Urothelium cell line (cell line): ENCODE results near the gene PTPMT1.
A peak's percentile ranks its signal among the peaks of the same experiment; 100 is the strongest.
"Not testable (repeated sequence)": the region's sequence is repeated elsewhere in the genome, so short reads cannot be mapped to it uniquely, and the experiment has no call there.

Source experiments
- DNase-seq: peaks from one replicate; pipeline ENCODE4 v3.0.0; 2011; ENCODE audit warnings: low spot score, mixed read lengths
- FAIRE-seq: peaks from 2 replicates; lab custom pipeline; 2011; peaks lifted over from hg19 to GRCh38; lab: Jason Lieb, UNC

Gene PTPMT1

DNA sequence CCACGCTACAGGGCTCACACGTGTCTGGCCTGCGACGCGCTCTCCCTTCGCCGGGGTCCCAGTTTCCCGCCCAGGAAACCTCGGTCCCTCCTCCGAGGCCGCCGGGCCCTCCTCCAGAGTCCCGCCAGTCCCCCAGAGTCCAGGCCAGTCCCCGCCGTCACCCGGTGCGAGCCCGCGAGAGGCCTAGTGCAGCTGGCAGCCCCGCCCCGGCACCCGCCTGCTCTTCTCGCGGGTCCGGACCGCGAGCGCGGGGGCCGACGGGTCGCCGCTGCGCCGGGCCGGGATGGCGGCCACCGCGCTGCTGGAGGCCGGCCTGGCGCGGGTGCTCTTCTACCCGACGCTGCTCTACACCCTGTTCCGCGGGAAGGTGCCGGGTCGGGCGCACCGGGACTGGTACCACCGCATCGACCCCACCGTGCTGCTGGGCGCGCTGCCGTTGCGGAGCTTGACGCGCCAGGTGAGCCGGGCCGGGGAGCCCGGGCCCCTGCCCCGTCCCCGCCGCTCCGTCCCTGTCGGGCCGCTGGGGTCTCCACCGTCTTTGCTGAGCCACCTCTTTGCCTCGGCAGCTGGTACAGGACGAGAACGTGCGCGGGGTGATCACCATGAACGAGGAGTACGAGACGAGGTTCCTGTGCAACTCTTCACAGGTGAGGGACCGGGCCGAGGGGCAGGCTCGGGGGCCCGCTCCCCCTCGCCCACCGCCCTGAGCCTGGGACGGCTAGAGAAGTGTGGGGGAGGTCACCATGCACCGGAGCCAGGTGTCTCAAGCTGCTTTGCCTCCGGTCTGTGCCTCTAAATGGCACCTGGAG is at the start of gene PTPMT1:
TSS of gene PTPMT1 (plus strand) at position 260 of the 809 bp plus-strand sequence. CDS start at position 284, 24 bp downstream.
- DNase-seq, result peak; percentile 87
- no peak for FAIRE-seq

- DNase-seq, result no peak
Measured at GRCh38 chr11:47516155-47516554, 49.2 kb upstream of the PTPMT1 start.

DNA sequence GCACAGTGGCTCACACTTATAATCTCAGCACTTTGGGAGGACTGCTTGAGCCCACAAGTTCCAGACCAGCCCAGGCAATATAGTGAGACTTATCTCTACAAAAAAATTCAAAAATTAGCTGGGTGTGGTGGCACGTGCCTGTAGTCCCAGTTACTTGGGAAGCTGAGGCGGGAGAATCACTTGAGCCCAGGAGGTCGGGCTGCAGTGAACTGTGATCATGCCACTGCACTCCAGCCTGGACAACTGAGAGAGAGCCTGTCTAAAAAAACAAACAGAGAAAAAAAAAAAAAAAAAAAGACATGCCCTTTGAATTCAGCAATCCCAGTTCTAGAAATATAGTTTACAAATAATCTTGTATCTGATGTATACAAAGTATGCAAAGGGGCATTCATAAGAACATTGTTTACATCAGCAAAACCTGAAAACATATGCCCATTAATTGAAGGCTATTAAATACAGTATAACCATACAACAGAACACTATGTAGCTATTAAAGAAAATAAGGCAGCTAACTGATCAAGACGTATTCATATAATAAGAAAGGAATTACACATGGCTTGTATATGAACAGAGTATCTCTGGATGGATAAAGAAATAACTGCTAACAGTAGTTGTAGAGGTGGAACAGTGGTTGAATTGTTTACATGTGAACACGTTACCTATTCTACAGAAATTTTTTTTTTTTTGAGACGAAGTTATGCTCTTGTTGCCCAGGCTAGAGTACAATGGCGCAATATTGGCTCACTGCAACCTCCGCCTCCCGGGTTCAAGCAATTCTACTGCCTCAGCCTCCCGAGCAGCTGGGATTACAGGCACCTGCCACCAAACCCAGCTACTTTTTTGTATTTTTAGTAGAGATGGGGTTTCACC is 48.2 kb upstream of the PTPMT1 start:
- no peak for FAIRE-seq
- no peak for DNase-seq

More at GRCh38 chr11:47516155-47516554, 49.2 kb upstream of the PTPMT1 start:
- no peak for FAIRE-seq

DNA sequence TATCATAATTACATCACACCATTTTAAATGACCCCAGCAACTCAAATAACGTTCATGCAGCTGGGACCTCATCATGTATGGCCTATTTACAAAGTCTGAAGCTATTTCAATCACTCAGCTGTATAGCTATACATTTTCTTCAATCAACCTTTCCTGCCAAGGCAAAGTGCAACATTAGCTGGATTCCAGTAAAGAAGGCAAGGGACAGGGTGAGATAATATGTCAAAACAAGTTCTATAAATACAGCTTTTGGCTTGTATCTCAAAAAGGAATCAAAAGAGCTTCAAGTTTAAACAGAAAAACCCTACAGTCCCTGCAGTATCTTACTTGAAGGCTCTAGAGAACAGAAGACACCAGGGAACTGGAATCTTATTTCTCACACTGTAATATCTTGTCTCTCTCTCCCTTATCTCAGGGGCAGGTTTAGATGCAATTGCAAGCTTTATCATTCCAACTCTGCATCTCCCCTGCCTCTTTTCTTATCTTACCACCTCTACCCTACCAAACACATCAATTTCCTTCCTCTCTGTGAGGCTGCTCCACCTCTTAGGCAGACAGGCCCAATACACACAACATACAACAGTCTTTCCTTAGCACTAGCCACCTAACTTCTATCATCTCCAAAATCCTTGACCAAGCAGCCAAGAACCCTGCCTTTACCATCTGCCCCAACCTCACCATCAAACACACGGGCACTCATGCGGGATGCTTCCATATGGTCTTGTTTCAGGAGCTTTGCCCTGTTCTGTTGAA is 47.0 kb upstream of the PTPMT1 start:
- DNase-seq, result no peak
- no peak for FAIRE-seq

DNA sequence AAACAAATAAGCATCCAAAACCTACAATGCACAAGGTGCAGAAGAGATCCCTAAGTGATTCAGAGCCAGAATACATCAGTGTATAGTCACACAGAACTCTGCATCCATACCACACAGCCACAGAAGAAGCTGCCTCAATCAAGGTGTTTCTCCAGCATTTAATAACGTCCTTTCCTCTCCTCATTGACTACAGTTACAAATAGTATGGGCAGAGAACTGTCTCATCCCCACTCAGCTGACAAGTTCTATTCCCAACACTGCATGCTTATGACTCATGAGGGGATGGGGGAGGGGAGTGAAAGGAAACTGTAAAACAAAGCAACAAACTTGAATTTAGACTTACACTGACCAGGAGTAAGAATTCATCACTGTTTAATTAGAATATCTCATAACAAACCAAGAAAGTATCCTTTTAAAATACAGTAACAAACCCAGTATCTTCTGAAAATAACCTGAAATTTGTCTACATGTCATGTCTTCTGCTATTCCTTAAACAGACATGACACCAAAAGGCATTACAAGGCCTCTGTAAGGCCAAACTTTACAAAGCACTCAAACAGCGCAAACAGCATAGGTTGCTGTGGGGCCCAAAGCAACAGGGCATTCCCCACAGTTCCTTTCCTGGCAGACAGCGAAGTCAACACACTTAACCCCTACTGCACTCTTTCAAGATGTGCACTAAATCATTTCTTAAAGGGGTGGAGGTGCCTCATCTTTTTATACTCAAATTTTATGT is 41.7 kb upstream of the PTPMT1 start:
- FAIRE-seq (no peak), DNase-seq (peak; percentile 78)

GRCh38 chr11:47524291-47524874 is 41.0 kb upstream of the PTPMT1 start:
- DNase-seq (no peak), FAIRE-seq (no peak)

GRCh38 chr11:47526032-47526431 is 39.4 kb upstream of the PTPMT1 start:
- FAIRE-seq, DNase-seq: not testable (repeated sequence)

GRCh38 chr11:47527186-47527585 is 38.2 kb upstream of the PTPMT1 start:
- DNase-seq (no peak), FAIRE-seq (no peak)

- DNase-seq, result no peak
Measured at GRCh38 chr11:47529951-47530350, 35.4 kb upstream of the PTPMT1 start.

GRCh38 chr11:47530721-47531120 is 34.7 kb upstream of the PTPMT1 start:
- FAIRE-seq, DNase-seq: not testable (repeated sequence)

More at GRCh38 chr11:47529951-47530350, 35.4 kb upstream of the PTPMT1 start:
- FAIRE-seq, result no peak

DNA sequence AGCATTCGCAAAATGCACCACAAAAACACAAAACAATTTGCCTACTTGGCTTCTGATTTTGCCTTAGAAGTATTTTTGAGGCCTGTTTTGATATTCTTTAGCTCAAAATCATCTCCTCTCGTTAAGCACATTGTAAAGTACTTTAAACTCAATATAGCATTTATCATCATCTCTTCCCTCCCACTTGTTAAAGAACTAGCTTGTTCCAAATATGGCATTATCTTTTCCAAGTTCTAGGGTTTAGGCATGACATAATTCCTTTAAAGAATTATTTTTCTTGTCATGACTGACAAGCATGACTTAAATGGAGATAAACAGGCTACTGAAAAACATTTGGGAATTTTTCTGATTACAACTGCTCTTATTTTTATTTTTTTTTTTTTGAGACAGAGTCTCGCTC is 33.7 kb upstream of the PTPMT1 start:
- no peak for DNase-seq
- no peak for FAIRE-seq

DNA sequence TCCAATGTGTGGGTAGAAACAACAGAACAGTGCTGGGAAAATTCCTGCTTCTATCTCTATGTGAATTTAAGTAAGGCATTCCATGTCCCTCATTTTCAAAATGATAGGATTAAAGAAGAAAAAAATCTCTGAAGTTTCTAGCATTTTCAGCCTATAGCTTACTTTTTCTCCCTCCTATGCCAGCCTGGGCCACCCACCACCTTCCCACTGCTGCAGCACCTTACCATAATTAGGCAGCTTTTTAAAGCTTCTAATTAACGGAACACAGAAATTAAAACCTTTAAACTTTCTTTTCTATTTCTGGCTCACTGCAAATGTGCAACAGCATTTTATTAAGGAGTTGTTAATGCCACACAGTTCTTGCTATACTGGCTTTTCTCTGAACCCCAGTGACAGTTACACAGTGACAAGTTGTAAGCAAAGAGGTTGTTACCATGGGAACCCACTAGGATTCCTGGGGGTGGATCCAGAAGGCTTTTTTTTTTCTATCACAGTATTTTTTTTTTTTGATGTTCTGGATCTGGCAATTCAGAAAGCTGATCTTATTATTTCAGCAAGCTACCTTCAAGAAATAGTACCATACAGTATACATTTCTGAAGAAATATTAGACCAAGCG is 32.7 kb upstream of the PTPMT1 start:
- FAIRE-seq (no peak), DNase-seq (no peak)

DNA sequence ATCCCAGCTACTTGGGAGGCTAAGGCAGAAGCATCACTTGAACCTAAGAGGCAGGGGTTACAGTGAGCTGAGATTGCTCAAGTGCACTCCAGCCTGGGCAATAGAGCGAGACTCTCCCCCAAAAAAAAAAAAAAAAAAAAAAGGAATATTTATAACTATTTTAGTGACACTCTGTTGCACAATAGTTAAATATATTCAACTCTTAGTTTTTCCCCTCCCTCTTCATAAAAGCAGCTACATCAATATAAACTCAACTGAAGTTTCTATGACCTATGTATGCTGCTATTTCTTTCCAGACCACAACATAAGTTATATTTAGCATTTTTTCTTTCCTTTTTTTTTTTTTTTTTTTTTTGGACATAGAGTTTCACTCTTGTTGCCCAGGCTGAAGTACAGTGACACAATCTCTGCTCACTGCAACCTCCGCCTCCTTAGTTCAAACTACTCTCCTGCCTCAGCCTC is 31.7 kb upstream of the PTPMT1 start:
- no peak for FAIRE-seq
- DNase-seq, result no peak

- DNase-seq (no peak), FAIRE-seq (no peak)
Measured at GRCh38 chr11:47534704-47535251, 30.6 kb upstream of the PTPMT1 start.

DNA sequence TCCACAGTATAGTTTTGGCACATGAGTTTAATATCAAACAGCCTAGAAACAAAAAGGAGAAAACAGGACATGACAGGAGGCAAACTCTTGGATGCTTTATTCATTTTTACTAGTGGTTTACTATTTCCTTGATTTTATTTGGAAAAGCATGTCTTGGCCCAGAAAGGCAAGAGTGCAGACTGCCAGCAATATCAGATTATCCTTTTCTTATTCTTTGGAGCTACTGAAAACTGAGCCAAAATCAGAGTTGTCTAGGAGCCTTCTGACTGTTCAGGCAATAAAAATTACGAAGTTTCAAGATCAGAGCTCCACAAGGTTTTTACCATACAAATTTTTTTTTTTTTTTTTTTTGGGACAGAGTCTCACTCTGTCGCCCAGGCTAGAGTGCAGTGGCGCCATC is 28.5 kb upstream of the PTPMT1 start:
- FAIRE-seq (no peak), DNase-seq (no peak)

DNA sequence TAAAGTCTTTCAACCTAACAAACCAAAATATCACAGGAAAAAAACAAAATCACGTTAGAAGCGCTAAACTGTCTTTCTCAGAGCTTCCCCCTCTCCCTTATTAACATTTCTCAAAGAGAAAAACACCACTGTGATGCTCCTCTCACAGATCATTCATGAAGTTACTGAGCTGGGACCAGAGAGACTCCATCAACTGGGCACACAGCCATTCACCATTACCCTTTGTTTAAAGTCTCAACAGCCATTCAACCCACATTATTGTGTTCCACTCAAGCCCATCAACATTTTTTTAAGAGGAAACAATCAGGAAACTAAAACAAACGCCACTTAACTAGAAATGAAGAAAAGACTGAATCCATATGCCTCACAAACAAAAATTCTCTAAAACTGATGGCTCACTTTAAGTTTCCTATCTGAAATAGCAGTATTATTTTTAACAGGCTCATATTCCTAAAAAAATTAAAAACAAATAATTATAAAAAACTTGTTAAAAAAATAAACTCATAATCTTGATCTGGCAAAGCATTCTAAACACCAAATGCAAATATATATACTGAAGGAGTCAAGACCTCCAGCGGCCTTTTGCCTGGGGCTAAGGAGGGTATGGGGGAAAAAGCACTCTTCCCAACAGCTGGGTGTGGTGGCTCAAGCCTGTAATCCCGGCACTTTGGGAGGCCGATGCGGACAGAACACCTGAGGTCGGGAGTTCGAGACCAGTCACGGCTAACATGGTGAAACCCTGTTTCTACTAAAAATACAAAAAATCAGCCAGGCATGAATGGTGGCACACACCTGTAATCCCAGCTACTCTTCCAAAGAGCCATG is 26.4 kb upstream of the PTPMT1 start:
- FAIRE-seq (no peak), DNase-seq (no peak)

DNA sequence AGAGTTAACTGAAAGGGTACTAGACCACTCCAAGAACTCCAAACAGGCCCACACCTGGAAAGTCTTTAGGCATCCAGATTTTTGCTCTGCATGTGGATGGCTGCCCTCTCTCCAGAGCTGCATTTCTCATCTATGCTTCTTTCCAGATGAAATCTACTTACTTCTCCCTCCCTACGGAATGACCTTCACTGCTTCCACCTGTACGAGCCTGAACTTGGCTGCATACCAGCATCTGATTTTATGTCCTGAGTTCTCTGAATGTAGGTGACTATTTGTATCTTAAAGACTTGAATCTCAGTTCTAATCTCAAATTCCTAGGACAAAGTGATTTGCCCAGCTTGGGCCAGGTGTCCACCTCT is 25.7 kb upstream of the PTPMT1 start:
- no peak for DNase-seq
- no peak for FAIRE-seq

DNA sequence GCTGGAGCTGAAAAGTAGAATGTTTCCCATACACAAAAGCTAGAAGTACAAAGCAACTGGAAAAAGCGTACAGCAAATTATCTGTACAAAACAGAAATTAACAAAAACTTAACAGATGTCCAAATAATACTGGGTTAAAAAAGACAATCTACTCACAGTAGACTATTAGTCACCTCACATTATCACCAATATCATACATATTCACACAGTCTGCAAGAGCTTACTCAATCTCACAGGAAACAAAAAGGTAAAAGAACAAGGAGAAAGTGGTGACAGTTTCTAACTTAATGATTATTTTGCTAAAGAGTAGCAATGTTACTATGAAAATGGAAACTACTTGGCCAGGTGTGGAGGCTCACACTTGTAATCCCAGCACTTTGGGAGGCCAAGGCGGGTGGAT is 24.3 kb upstream of the PTPMT1 start:
- DNase-seq (no peak), FAIRE-seq (no peak)
